GM12878 (cell line): ENCODE data around the gene WIPF1. TPM values are rescaled to one million over a fixed set of nuclear protein-coding genes. Genes with fewer than 3 reads are reported as not detected.

Source experiments
- ATAC-seq: fragments of 200-7000 bp; cut with Tn5 transposase; 3 replicates; pipeline ENCODE4 v1.9.1; 2020; ENCODE audit warnings: mild to moderate bottlenecking, moderate library complexity
- BruUV-seq: library from RNA; stranded (reverse); fragments of 400-500 nt; replicated peaks from 2 replicates; lab custom pipeline; 2021; lab: Mats Ljungman, UMichigan
- CTCF ChIA-PET: fragments of 300-600 bp; sonication (Branson Sonifier 250); formaldehyde crosslinking; extraction: SDS; loops from one replicate; lab custom pipeline; 2021; ENCODE audit warnings: inconsistent platforms; lab: Yijun Ruan, JAX
- POLR2A ChIA-PET: fragments of 350-600 bp; formaldehyde crosslinking; extraction: SDS; loops from one replicate; lab custom pipeline; 2021; ENCODE audit warnings: inconsistent platforms; lab: Charles Lee
- RAD21 ChIA-PET: fragments of 300-600 bp; sonication (Branson Sonifier 250); formaldehyde crosslinking; loops from one replicate; lab custom pipeline; 2023; ENCODE audit warnings: antibody characterized with exemption; ENCODE audit not compliant: unreplicated experiment; lab: Charles Lee
- SMC1A ChIA-PET: fragments of 300-600 bp; sonication (Branson Sonifier 250); formaldehyde crosslinking; loops from one replicate; lab custom pipeline; 2023; ENCODE audit not compliant: unreplicated experiment, uncharacterized antibody; lab: Charles Lee
- DNase-seq: peaks from one replicate; pipeline ENCODE4 v3.0.0-alpha.2; 2011; ENCODE audit warnings: low read depth, low spot score
- FAIRE-seq: peaks from 3 replicates; lab custom pipeline; 2011; peaks lifted over from hg19 to GRCh38; lab: Jason Lieb, UNC
- H2AFZ ChIP-seq: 2 replicates; pipeline ENCODE4 v1.6.0; 2011; ENCODE audit warnings: low read depth, low read length, control low read depth; ENCODE audit not compliant: control insufficient read depth
- H3K27ac ChIP-seq: 2 replicates; pipeline ENCODE4 v1.5.1; 2011; ENCODE audit warnings: control low read depth; ENCODE audit not compliant: control insufficient read depth, insufficient read depth
- H3K27me3 ChIP-seq, 2 experiments: replicated peaks in 1 of 2; 2 replicates each; pipeline versions ENCODE4 v1.6.0 to v1.6.1; 2011; ENCODE audit warnings: low read length in 1 of 2; ENCODE audit not compliant: control insufficient read depth in 2 of 2, insufficient read depth in 2 of 2
- H3K36me3 ChIP-seq, 2 experiments: 2 replicates each; pipeline ENCODE4 v1.5.1; 2011; ENCODE audit warnings: low read length in 1 of 2; ENCODE audit not compliant: control insufficient read depth in 2 of 2, insufficient read depth in 2 of 2
- H3K4me1 ChIP-seq: 2 replicates; pipeline ENCODE4 v1.6.1; 2011; ENCODE audit warnings: mild to moderate bottlenecking, low read length, moderate library complexity, mixed read lengths; ENCODE audit not compliant: control insufficient read depth, insufficient read depth
- H3K4me2 ChIP-seq: 2 replicates; pipeline ENCODE4 v1.6.0; 2011; ENCODE audit warnings: control low read depth; ENCODE audit not compliant: control insufficient read depth, insufficient read depth
- H3K4me3 ChIP-seq: fragments of 200-600 bp; sonication (generic); 2 replicates; pipeline ENCODE4 v1.5.1; 2016
- H3K79me2 ChIP-seq: 2 replicates; pipeline ENCODE4 v1.6.0; 2011; ENCODE audit warnings: low read length; ENCODE audit not compliant: control insufficient read depth, insufficient read depth
- H3K9ac ChIP-seq: 2 replicates; pipeline ENCODE4 v1.8.0; 2011; ENCODE audit warnings: low read length, control low read depth, mixed read lengths; ENCODE audit not compliant: control insufficient read depth, insufficient read depth
- H3K9me3 ChIP-seq: replicated peaks from 3 replicates; pipeline ENCODE4 v1.5.1; 2011; ENCODE audit warnings: mild to moderate bottlenecking, low read length; ENCODE audit not compliant: control insufficient read depth, insufficient read depth
- H4K20me1 ChIP-seq: 2 replicates; pipeline ENCODE4 v1.6.0; 2011; ENCODE audit not compliant: control insufficient read depth, insufficient read depth
- BCL3 ChIP-seq: IDR thresholded peaks from 2 replicates; pipeline ENCODE4 v1.6.1; 2011; ENCODE audit warnings: borderline replicate concordance, low read depth, mild to moderate bottlenecking, moderate library complexity, low read length; ENCODE audit not compliant: insufficient read depth, poor library complexity, severe bottlenecking
- EED ChIP-seq: sonication (generic); IDR thresholded peaks from 2 replicates; pipeline ENCODE4 v1.6.1; 2016; ENCODE audit warnings: antibody characterized with exemption, low read depth
- HDGF ChIP-seq: fragments of 450-650 bp; IDR thresholded peaks from 2 replicates; pipeline ENCODE4 v1.6.1; 2016; ENCODE audit warnings: antibody characterized with exemption
- IRF3 ChIP-seq: fragments of 450-650 bp; IDR thresholded peaks from 2 replicates; pipeline ENCODE4 v1.6.1; 2014; ENCODE audit warnings: mild to moderate bottlenecking
- JUND ChIP-seq: IDR thresholded peaks from 2 replicates; pipeline ENCODE4 v1.6.1; 2012; ENCODE audit warnings: low read depth, mild to moderate bottlenecking, low read length, improper control_type of control experiment, moderate library complexity
- PAX8 ChIP-seq: fragments of 450-650 bp; IDR thresholded peaks from 2 replicates; pipeline ENCODE4 v1.6.1; 2017; ENCODE audit warnings: mild to moderate bottlenecking, moderate library complexity
- RFX5 ChIP-seq: IDR thresholded peaks from 2 replicates; pipeline ENCODE4 v1.6.1; 2011; ENCODE audit warnings: low read depth, low read length, improper control_type of control experiment
- USF2 ChIP-seq: IDR thresholded peaks from 2 replicates; pipeline ENCODE4 v1.6.1; 2011; ENCODE audit warnings: low read depth, low read length, improper control_type of control experiment, borderline replicate concordance
- ZBTB33 ChIP-seq: fragments of 450-650 bp; IDR thresholded peaks from 2 replicates; pipeline ENCODE4 v1.6.1; 2017; ENCODE audit warnings: mild to moderate bottlenecking
- ZNF207 ChIP-seq: fragments of 450-650 bp; IDR thresholded peaks from 2 replicates; pipeline ENCODE4 v1.6.1; 2014; ENCODE audit warnings: antibody characterized with exemption, mild to moderate bottlenecking, borderline replicate concordance
- WGBS: methylation state at CpG from one replicate; pipeline ENCODE4 v1.1.6; 2016; ENCODE audit warnings: low lambda C conversion rate; ENCODE audit not compliant: insufficient replicate concordance, insufficient coverage; ENCODE audit errors: missing lambda C conversion rate; 5-methylcytosine and 5-hydroxymethylcytosine counted together
- in situ Hi-C: fragments of 300-500 bp; cut with MboI; formaldehyde crosslinking; loops from 9 replicates; pipeline ENCODE4 v1.14.3; 2018; ENCODE audit warnings: mixed read lengths
- intact Hi-C: fragments of 100-400 bp; cut with micrococcal nuclease; formaldehyde crosslinking; loops from one replicate; pipeline ENCODE4 v1.14.2; 2022; ENCODE audit not compliant: unreplicated experiment
- polyA plus RNA-seq, 11 experiments: library from polyadenylated mRNA; depleted of rRNA in 4 of 11; unstranded in 6 of 11; stranded (reverse) in 5 of 11; fragments of >200 nt; fragmentation: Nextera tagmentation in 4 of 11; fragmentation: Illumina TruSeq in 1 of 11; extraction: Ambion mirVana in 4 of 11; extraction: Trizol in 1 of 11; gene quantifications; 1 replicate in 1 of 11; 2 replicates in 10 of 11; pipeline versions ENCODE4 v1.2.1 to v1.2.3, GENCODE V29; 2011 to 2016; ENCODE audit warnings: inconsistent platforms in 2 of 11, missing spikeins in 2 of 11, low read depth in 1 of 11
- total RNA-seq, 4 experiments: library from RNA; depleted of rRNA in 3 of 4; stranded (reverse); fragments of >200 nt in 3 of 4; fragmentation: Illumina TruSeq in 1 of 4; extraction: Trizol in 1 of 4; gene quantifications; 2 replicates each; pipeline versions ENCODE4 v1.2.1 to v1.2.3, GENCODE V29; 2013 to 2021

Gene WIPF1
- total and polyA plus RNA-seq, 10 of the 15 experiments (the other 5 are each of a cell fraction or from before 2014, with no cell fraction given): 23.1 to 188 (median 68.9) TPM

- Histone ChIP-seq H3K4me2 (no peak overlapping the region), H4K20me1 (no peaks in the 10 kb centered on the region), H3K27me3 (no peaks in the 10 kb centered on the region), H2AFZ (no peak overlapping the region), H3K4me3 (no peak overlapping the region), H3K4me1 (no peaks in the 10 kb centered on the region), H3K9ac (no peak overlapping the region), H3K36me3 (no peaks in the 10 kb centered on the region), H3K27ac (no peak overlapping the region), H3K79me2 (no peaks in the 10 kb centered on the region), H3K9me3 (no peaks in the 10 kb centered on the region)
- in situ Hi-C loops: no loop called here
- no peak for FAIRE-seq
- intact Hi-C loops: no loop called here
- WGBS: 62% methylated on average over 2 of the region's 2 CpGs
- no TSS peak for BruUV-seq
- CTCF ChIA-PET: interaction anchor here (1.1 kb wide), 1 partner anchor 11 kb away, joined by 3 read pairs; no protein-coding TSS in a partner anchor
- no peak for TF ChIP-seq IRF3
- no peak for TF ChIP-seq HDGF
- TF ChIP-seq BCL3: no peak
- TF ChIP-seq RFX5: no peak
- TF ChIP-seq JUND: no peak
- no peak for TF ChIP-seq EED
- TF ChIP-seq PAX8: no peak
- no peak for TF ChIP-seq ZBTB33
- no peak for TF ChIP-seq ZNF207
- no peak for TF ChIP-seq USF2
- RAD21 ChIA-PET: no interaction called here
- SMC1A ChIA-PET: interaction anchor here (1.0 to 1.5 kb wide), 8 partner anchors 11 to 42 kb away, joined by 3 to 6 read pairs (median 3); no protein-coding TSS in a partner anchor
- no peak for ATAC-seq
- no peak for DNase-seq
- POLR2A ChIA-PET: no interaction called here
Observed at GRCh38 chr2:174645296-174645695, 47.7 kb upstream of the WIPF1 start.
